CD4-positive, alpha-beta T cell treated with Interleukin-21 for 1 hour (primary cell): ENCODE results near the gene PLS1.
"Not testable (repeated sequence)": the region's sequence is repeated elsewhere in the genome, so short reads cannot be mapped to it uniquely, and the experiment has no call there.

ENCODE experiments used
- DNase-seq: peaks from one replicate; pipeline ENCODE4 v3.0.0-alpha.2; 2020

The PLS1 gene

GRCh38 chr3:142706321-142707127 is 110.3 kb downstream of the PLS1 start:
- DNase-seq = no peak

GRCh38 chr3:142709207-142709606 is 113.0 kb downstream of the PLS1 start:
- DNase-seq = no peak

GRCh38 chr3:142714882-142715281 is 118.7 kb downstream of the PLS1 start:
- not testable (repeated sequence) for DNase-seq

DNA sequence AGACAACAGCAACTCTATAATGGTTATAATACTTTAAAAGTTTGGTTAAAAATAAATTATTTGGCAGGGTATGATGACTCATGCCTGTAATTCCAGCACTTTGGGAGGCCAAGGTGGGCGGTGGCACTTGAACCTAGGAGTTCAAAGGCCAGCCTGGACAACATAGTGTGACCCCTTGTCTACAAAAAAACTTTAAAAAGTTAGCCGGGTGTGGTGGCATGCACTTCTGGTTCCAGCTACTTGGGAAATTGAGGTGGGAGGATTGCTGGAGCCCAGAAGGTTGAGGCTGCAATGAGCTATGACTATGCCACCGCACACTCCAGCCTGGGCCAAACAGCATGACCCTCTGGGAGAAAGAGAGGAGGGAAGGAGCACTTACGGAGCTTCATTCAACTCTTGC is 119.9 kb downstream of the PLS1 start:
- DNase-seq = no peak

DNA sequence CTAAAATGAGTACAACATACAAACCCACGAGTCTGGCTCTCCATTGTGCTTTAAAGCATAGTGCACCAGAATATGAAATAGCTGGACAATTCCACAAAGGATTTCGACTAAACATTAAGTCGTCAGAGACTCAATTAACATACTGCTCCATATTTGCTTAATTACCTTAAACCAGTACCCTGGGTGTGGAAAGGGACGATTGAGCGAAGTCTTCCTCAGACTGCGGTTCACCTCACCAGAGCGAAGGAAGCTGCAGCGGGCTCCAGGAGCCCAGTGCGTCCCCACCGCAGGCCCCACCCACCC is 127.4 kb downstream of the PLS1 start:
- DNase-seq = no peak

DNA sequence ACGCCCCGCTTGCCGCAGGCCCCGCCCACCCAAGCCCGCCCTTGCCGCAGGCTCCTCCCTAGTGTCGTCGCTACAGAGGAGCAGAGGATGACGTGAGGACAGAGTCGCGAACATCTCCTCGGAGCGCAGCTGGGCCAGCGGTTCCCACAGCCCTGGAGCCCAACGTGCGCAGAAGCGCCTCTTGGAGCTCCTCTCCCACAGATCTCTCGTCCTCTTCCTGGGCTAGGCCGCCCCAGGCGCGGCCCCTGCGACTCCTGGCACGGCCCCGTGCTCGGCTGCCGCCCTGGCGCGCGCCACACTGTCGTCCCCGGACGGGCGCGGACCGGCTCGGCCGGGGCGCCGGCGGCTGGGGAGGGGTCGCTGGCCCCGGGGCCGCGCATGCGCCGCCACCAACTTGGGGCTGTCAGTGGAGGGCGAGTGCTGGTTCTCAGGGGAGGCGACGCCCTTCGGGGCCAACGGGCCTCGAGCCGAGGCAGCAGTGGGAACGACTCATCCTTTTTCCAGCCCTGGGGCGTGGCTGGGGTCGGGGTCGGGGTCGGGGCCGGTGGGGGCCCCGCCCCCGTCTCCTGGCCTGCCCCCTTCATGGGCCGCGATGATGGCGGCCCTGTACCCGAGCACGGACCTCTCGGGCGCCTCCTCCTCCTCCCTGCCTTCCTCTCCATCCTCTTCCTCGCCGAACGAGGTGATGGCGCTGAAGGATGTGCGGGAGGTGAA is 127.9 kb downstream of the PLS1 start, which contains the start of gene TRPC1:
Gene TRPC1, plus strand, starts transcription at position 67 of the 714 bp plus-strand sequence. Its CDS starts 526 bp downstream, at position 593.
- peak; percentile 87 for DNase-seq

DNA sequence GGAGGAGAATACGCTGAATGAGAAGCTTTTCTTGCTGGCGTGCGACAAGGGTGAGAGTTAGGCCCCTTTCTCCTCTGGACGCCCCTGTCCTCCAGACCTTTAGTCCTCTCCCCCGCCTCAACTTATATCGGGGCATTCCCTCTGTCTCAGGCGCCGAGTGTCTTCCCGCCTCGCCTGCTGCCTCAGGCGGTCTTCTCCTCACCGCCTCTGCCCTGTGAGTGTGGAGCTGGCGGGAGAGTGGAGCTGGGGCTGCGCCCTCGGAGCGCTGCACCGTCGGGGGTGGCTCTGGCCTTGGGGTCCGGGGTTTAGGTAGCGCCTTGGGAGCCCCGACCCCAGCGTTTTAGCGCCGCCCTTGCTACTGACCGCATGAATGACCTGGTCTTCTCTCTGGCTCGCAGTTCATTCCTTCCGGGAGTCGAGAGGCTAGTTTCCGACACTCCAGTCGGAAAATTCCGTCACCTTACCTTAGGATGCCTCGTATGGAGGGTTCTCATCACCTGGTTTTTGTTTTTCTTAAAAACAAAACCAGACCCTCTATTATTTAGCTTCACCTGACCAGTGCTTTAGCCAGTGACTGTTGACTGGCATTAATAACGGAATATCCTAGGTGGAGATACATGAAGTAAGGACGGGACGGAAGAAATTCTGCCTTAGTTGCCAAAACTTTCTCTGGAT is 128.6 kb downstream of the PLS1 start:
- no peak for DNase-seq

- DNase-seq = no peak
These were observed 129.2 kb downstream of the PLS1 start for GRCh38 chr3:142725357-142725739.

DNA sequence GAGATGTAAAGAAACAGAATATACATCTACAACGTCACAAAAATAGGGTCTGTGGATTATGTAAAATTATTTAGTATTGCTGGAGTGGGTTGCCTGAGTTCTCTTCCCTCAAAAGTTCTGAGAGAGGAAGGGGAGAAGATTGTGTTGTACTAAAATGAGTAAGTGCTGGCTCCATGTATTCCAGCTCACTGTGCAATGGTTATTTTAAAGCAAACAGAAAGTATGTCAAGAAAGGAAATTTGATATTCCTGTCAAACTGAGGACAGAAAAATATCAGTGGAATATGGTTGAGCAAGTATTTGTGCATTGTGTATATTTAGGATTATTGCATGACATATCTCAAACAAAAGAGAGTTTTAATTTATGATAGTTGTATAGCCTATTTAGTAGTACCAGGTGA is 129.8 kb downstream of the PLS1 start:
- no peak for DNase-seq

- DNase-seq = no peak
These were observed 135.9 kb downstream of the PLS1 start for GRCh38 chr3:142732066-142732465.

GRCh38 chr3:142734834-142735233 is 138.6 kb downstream of the PLS1 start:
- no peak for DNase-seq

DNA sequence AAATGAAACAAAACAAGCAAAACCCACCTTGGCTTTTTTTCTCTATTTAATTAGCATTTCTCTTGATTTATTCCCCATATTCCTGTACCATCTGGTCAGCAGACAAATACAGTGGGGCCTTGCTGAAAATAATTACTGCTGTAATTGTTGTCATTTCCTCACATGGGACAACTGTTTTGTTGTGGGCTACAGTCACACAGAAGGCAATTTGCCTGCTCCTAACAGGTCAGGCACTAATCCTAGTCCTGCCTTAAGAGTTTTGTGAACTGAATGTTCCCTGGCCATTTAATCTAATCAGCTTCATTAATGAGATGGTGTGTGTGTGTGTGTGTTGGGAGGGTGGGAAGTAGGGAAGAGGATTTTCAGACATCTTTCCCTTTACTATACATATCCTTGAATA is 139.3 kb downstream of the PLS1 start:
- DNase-seq = no peak

GRCh38 chr3:142738396-142738795 is 142.2 kb downstream of the PLS1 start:
- DNase-seq = no peak

- DNase-seq = no peak
These were observed 150.5 kb downstream of the PLS1 start for GRCh38 chr3:142746646-142747045.

- DNase-seq = not testable (repeated sequence)
These were observed 154.3 kb downstream of the PLS1 start for GRCh38 chr3:142750531-142750930.

GRCh38 chr3:142752605-142753004 is 156.4 kb downstream of the PLS1 start:
- DNase-seq = not testable (repeated sequence)

GRCh38 chr3:142754494-142754893 is 158.3 kb downstream of the PLS1 start:
- no peak for DNase-seq
